Measurements from ENCODE around the gene ZNF280D. TPM values are rescaled to one million over a fixed set of nuclear protein-coding genes. Genes with fewer than 3 reads are reported as not detected.

Gene ZNF280D
- total RNA-seq, 1 experiment from 2014 or later = 25.3 TPM

DNA sequence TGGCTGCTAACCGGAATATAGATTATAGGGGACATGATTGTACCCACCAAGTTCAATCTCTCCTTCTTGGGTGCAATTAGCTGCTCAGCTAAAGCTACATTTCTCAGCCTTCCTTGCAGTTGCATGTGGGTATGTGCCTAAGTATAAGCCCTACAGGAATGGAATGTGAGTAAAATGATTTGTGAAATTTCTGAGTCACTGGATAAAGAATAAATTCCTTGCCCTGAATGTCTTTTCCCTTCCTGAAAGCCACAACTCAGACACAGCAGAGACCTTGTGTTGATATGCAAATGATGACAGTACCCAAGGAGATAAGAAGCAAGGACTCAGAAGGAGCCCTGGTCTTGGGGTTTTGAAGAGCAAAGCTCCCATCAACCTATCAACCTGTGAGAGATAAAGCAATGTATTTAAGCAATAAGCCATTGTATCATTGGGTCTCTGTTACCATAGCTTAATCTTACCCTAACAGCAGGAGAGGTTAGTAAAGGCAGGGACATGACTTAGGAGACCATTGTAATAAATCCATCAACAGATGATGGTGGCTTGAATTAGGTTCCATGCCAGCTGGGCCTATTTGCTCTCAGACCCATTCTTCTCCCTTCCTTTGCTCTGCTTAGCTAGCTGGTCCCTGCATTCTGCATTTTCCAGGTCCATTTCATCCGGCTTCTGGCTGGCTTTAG, 25.6 kb upstream of the ZNF280D start:
- Histone ChIP-seq H3K4me3 (replicated peaks in 1 of 2; ENCODE audit: low read depth in 1 of 2, low read length in 2 of 2) (no peak overlapping the region), H3K79me2 (ENCODE audit: insufficient read depth, low read length) (no peaks in the 10 kb centered on the region), H4K20me1 (ENCODE audit: insufficient read depth) (no peaks in the 10 kb centered on the region), H3K27ac (ENCODE audit: low read depth, low read length) (no peak overlapping the region), H3K27me3 (ENCODE audit: insufficient read depth, low read length) (no peaks in the 10 kb centered on the region), H3K9me3 (ENCODE audit: control insufficient read depth in 1 of 2, insufficient read depth in 1 of 2, low read depth in 1 of 2, low read length in 2 of 2) (no peaks in the 10 kb centered on the region), H3K9me2 (ENCODE audit: insufficient read depth) (no peaks in the 10 kb centered on the region), H3K4me1 (ENCODE audit: control insufficient read depth in 1 of 2, insufficient read depth in 2 of 2, low read length in 2 of 2) (no peaks in the 10 kb centered on the region), H2AFZ (ENCODE audit: low read depth, low read length, poor library complexity, severe bottlenecking) (no peak overlapping the region), H3K36me3 (ENCODE audit: control insufficient read depth in 1 of 2, insufficient read depth in 2 of 2, low read length in 2 of 2) (no peaks in the 10 kb centered on the region), H3K9ac (ENCODE audit: low read length) (no peak overlapping the region), H3K4me2 (ENCODE audit: low read length) (no peak overlapping the region)
- DNase-seq (ENCODE audit: low read depth, low spot score) (no peak), ATAC-seq (no peak)
- BruUV-seq (replicated peaks) = no TSS peak
- RAD21 ChIA-PET (ENCODE audit: low non-redundant PET in 1 of 2, low total read pairs in 2 of 2, uncharacterized antibody in 2 of 2, unreplicated experiment in 2 of 2) = no interaction called here
- POLR2A ChIA-PET = no interaction called here
- intact Hi-C loops (cut with micrococcal nuclease) = no loop called here
- TF ChIP-seq ATF3 (IDR thresholded peaks at IDR 0.05) = no peak
- no peak for TF ChIP-seq JUND (IDR thresholded peaks at IDR 0.05)
- no peak for TF ChIP-seq ELF1 (IDR thresholded peaks at IDR 0.05; ENCODE audit: borderline replicate concordance, low read depth)
- TF ChIP-seq CEBPB (IDR thresholded peaks at IDR 0.05; ENCODE audit: low read depth) = no peak
- no peak for TF ChIP-seq YY1 (IDR thresholded peaks at IDR 0.05; ENCODE audit: extremely low read depth, insufficient replicate concordance, low read depth, low read length)
- no peak for TF ChIP-seq POLR2A (IDR thresholded peaks at IDR 0.05; ENCODE audit: borderline replicate concordance, extremely low read depth, insufficient read depth, insufficient read length)
- TF ChIP-seq CBX3 (IDR thresholded peaks at IDR 0.05; ENCODE audit: low read depth) = no peak
- TF ChIP-seq TCF7L2 (IDR thresholded peaks at IDR 0.05; ENCODE audit: borderline replicate concordance, extremely low read depth, insufficient read depth, insufficient read length) = no peak
- TF ChIP-seq POLR2AphosphoS5 (IDR thresholded peaks at IDR 0.05; ENCODE audit: low read depth, low read length) = no peak
- TF ChIP-seq SRF (IDR thresholded peaks at IDR 0.05; ENCODE audit: low read depth) = no peak
- TF ChIP-seq SIN3A (IDR thresholded peaks at IDR 0.05; ENCODE audit: low read depth) = no peak
- no peak for TF ChIP-seq REST (IDR thresholded peaks at IDR 0.05; ENCODE audit: low read depth)
- no peak for TF ChIP-seq EZH2 (IDR thresholded peaks at IDR 0.05)
- no peak for TF ChIP-seq SP1 (IDR thresholded peaks at IDR 0.05; ENCODE audit: low read depth)
- TF ChIP-seq, protein P1, sequence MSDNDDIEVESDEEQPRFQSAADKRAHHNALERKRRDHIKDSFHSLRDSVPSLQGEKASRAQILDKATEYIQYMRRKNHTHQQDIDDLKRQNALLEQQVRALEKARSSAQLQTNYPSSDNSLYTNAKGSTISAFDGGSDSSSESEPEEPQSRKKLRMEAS (IDR thresholded peaks at IDR 0.05) = no peak
- TF ChIP-seq EGR1 (IDR thresholded peaks at IDR 0.05; ENCODE audit: low read depth) = no peak
- no peak for TF ChIP-seq CTCF (IDR thresholded peaks at IDR 0.05 in 2 of 3, conservative IDR thresholded peaks at IDR 0.05 in 1 of 3; ENCODE audit: borderline replicate concordance in 1 of 3, insufficient read depth in 1 of 3, low read depth in 2 of 3, low read length in 2 of 3)
- CTCF ChIA-PET = no interaction called here
